GM19238 (cell line): ENCODE data around the gene BTBD10.

ENCODE experiments used
- DNase-seq: peaks from one replicate; pipeline ENCODE4 v3.0.0; 2011; ENCODE audit warnings: low spot score; ENCODE audit not compliant: insufficient read length

BTBD10 gene

GRCh38 chr11:13375798-13376197 lies 87.2 kb downstream of the BTBD10 start:
- DNase-seq = no peak

- DNase-seq = no peak
These were observed 89.8 kb downstream of the BTBD10 start for GRCh38 chr11:13373216-13373615.

DNA sequence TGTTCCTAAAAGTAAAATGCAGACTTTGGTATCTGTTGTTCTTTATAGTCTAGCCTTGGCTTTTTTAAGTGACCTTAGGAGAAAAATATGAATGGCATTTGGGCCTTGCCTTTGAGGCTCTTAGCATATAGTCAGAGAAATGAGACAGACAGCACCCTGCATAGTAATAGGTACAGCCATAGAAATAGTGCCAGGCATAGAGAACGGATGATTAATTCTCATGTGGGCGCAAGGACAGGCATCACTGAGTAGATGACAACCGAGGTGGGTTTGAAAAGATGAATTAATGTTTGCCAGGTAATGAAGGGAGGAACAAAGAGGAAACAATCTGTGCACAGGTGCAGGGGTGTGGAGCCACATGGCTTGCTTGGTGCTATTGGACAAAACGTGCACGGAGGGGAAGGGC lies 95.0 kb downstream of the BTBD10 start:
- no peak for DNase-seq

- DNase-seq = no peak
These were observed 95.9 kb downstream of the BTBD10 start for GRCh38 chr11:13367115-13367514.

- no peak for DNase-seq
These were observed 96.6 kb downstream of the BTBD10 start for GRCh38 chr11:13366266-13367026.

- no peak for DNase-seq
These were observed 98.6 kb downstream of the BTBD10 start for GRCh38 chr11:13364388-13364787.

GRCh38 chr11:13362596-13363109 lies 100.4 kb downstream of the BTBD10 start:
- no peak for DNase-seq

GRCh38 chr11:13358596-13359270 lies 104.3 kb downstream of the BTBD10 start:
- DNase-seq = no peak

DNA sequence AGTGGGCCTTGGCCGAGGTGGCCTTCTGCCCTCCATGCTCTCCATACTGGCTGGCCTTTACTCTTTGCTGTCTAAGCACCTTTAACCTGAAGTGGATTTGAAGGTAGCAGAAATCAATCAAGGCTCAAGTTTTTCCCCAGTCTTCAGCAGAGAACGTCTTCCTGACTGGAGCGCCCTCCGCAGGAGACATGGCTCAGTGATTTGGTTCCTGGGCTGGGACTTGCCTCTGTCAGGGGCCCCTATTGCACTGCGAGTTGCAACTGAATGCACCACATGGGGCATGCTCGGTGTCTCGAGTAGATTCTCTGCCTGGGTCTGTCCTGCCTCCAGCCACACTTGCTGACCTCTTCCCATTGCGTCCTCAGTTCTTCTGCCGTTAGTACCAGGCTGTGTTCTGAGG lies 105.8 kb downstream of the BTBD10 start:
- no peak for DNase-seq

GRCh38 chr11:13355191-13355590 lies 107.8 kb downstream of the BTBD10 start:
- no peak for DNase-seq

DNA sequence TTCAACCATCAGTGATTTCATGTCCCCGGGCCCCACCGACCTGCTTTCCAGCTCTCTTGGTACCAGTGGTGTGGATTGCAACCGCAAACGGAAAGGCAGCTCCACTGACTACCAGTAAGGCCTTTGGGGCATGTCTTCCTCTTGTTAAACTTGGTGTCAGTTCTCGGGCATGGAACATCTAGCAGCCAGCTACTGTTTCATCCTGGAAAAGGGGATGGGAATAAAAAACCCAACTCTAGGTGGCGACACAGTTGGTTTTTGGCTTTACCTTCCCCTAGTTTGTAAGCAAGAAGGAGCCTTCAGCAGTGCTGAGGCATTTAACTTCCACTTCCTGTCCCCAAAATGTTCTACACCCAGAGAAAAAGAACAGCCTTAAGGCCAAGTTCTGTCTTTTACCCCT lies 108.7 kb downstream of the BTBD10 start:
- DNase-seq = no peak

- no peak for DNase-seq
These were observed 110.3 kb downstream of the BTBD10 start for GRCh38 chr11:13352711-13353110.

- no peak for DNase-seq
These were observed 113.4 kb downstream of the BTBD10 start for GRCh38 chr11:13349581-13349980.

DNA sequence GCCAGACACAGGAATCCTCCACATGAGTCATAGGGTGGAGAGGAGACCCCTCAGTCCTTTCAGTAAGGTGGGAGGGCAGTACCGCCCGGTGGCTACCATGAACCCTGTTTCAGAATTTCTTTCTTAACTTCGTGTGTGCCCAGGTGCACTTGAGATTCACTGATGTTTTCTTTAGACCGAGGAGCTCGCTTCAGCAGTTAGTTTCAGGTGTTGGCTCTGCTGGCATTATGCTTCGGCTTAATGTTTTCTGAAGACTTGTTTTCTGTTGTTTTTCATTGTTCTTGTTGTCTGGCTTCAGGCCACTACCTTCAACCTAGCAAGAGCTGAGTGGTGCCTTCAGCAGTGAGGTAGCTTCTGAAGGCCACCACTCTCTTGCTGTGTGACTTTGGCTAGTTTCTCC lies 114.0 kb downstream of the BTBD10 start:
- DNase-seq = no peak

- DNase-seq = no peak
These were observed 114.7 kb downstream of the BTBD10 start for GRCh38 chr11:13348305-13348704.

GRCh38 chr11:13347901-13348300 lies 115.1 kb downstream of the BTBD10 start:
- no peak for DNase-seq

DNA sequence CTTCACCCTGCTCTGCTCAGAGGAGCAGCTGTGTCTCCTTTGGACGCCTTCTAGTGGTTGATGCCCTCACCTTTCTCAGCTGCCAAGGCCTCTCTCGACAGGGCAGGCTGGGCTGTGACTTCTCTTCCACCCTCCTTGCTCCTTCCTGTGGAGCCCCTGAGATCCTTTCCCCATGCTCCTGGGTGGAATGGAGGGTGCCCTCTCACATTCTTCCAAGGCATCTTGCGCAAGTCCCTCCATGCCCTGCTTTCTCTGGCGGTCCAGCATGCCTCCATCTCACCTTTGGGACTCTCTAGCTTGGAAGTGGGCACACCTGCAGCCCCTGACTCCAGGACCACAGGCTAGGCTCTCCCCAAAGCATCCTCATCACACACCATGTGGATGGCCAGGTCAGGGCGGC lies 116.6 kb downstream of the BTBD10 start:
- DNase-seq = no peak

DNA sequence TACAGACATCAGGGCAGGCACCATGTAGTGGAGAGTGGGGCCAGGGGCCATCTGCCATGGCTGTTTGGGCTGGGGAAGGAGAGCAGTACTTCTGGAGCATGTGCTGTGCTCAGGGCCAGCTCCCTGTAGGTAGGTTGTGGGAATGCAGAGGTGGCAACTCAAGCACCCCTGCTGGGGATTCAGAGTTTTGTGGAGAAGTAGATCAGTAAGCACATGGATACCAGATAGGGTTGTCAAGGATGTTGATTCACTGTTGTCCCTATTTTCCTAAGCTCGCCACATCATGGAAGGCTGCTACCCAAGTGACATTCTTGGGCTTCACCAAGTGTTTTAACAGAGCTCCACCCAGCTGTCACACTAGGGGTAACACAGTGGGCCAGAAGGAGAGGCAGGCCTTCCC lies 118.2 kb downstream of the BTBD10 start:
- no peak for DNase-seq

- peak; percentile 41 for DNase-seq
These were observed 118.9 kb downstream of the BTBD10 start for GRCh38 chr11:13343931-13344717.

DNA sequence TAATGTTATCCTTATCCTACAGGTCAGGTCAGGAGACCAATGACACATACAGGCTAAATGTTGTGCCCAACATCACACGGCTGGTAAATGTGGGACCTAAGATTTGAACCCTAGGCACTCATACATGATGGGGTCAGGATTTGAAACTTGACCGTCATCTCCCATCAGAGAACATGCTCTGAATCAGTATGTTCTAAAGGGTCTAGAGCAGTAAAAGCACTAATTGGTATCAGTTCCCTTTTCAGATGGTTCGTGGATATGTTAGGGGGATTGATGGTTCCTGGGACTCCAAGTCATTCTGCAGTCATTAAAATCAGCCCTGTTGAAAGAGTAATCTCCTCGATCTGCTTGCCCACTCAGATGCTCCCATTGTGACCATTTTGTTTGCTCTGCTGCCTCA lies 120.0 kb downstream of the BTBD10 start:
- DNase-seq = no peak

GRCh38 chr11:13341026-13341425 lies 122.0 kb downstream of the BTBD10 start:
- no peak for DNase-seq
